PFSK-1 (cell line): ENCODE results near the gene INPP5F.

Experiments used
- FOXP2 ChIP-seq: optimal IDR thresholded peaks from 2 replicates; pipeline ENCODE3; 2011; ENCODE audit warnings: borderline replicate concordance, control low read depth, inconsistent platforms; ENCODE audit not compliant: insufficient read depth; ENCODE audit errors: extremely low read length, extremely low read depth
- POLR2AphosphoS5 ChIP-seq: IDR thresholded peaks from 2 replicates; pipeline ENCODE4 v1.6.1; 2012; ENCODE audit warnings: low read depth, mild to moderate bottlenecking, control low read depth, low read length, moderate library complexity
- REST ChIP-seq, 2 experiments: IDR thresholded peaks; 2 replicates each; pipeline versions ENCODE4 v1.6.1 to v1.8.0; 2011 to 2012; ENCODE audit warnings: low read depth in 2 of 2, low read length in 2 of 2, control low read depth in 1 of 2, inconsistent platforms in 1 of 2, mild to moderate bottlenecking in 1 of 2, moderate library complexity in 1 of 2; ENCODE audit not compliant: insufficient read depth in 1 of 2
- SIN3A ChIP-seq: IDR thresholded peaks from 2 replicates; pipeline ENCODE4 v1.6.1; 2012; ENCODE audit warnings: mild to moderate bottlenecking, low read length, moderate library complexity, borderline replicate concordance; ENCODE audit not compliant: insufficient read depth
- TAF1 ChIP-seq: IDR thresholded peaks from 2 replicates; pipeline ENCODE4 v1.6.1; 2012; ENCODE audit warnings: low read length, control low read depth, borderline replicate concordance; ENCODE audit not compliant: insufficient read depth

Gene INPP5F

DNA sequence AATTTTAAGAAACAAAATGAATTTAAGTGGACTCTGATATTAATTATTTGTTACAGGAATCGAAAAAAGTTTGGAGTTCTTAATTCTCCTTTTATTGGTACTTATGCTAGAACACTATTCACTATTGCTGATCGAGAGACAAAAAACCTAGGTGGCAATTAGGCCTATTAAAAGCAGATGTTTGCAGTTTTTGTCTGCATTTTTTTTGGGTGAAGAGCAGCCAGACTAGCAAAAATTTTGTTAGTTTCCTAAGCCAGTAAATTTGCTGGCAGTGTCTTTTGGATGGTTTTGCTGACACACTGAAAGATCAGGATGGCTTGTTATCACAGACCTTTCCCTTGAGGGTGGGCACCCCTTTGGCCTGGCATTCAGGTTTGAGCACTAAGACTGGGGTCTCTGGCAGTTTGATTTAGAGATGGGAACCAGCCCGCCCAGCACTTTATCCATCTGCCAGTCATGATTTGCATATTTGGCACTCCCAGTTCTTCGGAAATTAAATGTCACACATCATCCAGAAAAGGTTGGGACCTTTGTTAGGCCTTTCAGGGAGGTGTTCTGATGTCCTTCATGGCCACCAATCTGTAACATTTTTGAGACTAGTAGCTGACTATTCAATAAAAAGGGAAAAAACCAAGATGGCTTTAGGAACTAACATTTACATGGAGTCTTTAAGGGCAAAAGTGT lies 57.3 kb downstream of the INPP5F start:
- no peak for TF ChIP-seq REST (IDR thresholded peaks at IDR 0.05; ENCODE audit: insufficient read depth in 1 of 2, low read depth in 2 of 2, low read length in 2 of 2)
- TF ChIP-seq FOXP2, result no peak
- no peak for TF ChIP-seq TAF1
- TF ChIP-seq POLR2AphosphoS5, result no peak
- TF ChIP-seq SIN3A, result no peak

DNA sequence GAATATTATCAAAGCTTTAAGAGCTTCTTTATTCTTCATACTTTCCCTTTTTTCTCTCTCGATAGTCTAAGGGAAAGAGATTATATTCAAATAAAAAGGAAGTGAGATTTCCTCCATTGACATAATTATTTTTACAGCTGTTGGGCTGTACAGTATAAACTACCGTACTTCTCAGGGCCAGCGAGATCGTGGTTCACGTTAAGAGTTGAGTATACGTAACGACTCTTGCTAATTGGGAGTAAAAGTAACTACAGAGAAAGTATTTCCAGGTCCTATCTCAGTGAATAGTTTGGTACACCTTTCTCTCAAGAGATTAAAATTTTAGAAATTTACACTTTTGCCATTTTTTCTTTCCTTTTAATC lies 57.8 kb downstream of the INPP5F start:
- TF ChIP-seq TAF1, result no peak
- TF ChIP-seq POLR2AphosphoS5, result no peak

DNA sequence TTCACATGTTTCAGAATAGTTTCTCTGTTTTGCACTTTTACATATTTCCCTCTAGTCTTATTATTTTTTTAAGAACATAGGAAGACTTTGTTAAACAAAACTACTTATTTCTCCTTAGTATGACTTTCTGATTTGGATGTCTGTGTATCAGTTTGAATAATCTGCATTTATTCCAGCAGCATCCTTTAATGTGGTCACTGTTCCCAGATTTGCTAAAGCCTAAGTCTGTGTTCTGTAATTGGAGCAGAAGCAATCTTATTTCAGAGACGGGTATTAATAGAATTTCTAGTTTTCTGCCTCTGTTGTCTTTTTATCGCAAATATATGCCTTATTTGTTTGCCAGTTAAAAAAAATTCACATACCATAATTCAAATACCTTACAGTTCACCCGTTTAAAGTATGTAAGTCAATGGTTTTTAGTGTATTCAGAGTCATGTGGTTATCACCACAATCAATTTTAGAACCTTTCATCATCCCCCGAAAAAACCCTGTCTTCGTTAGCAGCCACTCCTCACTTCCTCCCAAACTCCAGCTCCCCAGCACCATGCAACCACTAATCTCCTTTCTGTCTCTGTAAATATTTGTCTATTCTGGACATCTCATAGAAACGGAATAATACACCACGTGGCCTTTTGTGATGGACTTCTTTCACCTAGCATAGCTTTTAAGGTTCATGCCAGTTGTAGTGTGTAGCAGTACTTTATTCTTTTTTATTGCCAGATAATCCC lies 58.7 kb downstream of the INPP5F start:
- TF ChIP-seq REST (IDR thresholded peaks at IDR 0.05; ENCODE audit: insufficient read depth in 1 of 2, low read depth in 2 of 2, low read length in 2 of 2), result no peak
- no peak for TF ChIP-seq TAF1
- no peak for TF ChIP-seq POLR2AphosphoS5
- no peak for TF ChIP-seq FOXP2
- no peak for TF ChIP-seq SIN3A

GRCh38 chr10:119786117-119786769 lies 60.4 kb downstream of the INPP5F start:
- TF ChIP-seq FOXP2 (no peak), REST (IDR thresholded peaks at IDR 0.05; ENCODE audit: insufficient read depth in 1 of 2, low read depth in 2 of 2, low read length in 2 of 2) (no peak), TAF1 (no peak), POLR2AphosphoS5 (no peak), SIN3A (no peak)

- TF ChIP-seq SIN3A (no peak), TAF1 (no peak), FOXP2 (no peak), POLR2AphosphoS5 (no peak), REST (IDR thresholded peaks at IDR 0.05; ENCODE audit: insufficient read depth in 1 of 2, low read depth in 2 of 2, low read length in 2 of 2) (no peak)
These were observed 70.2 kb downstream of the INPP5F start for GRCh38 chr10:119796039-119796438.
